GM19455 (cell line): ENCODE results near the gene RELN.
"Not testable (repeated sequence)": the region's sequence is repeated elsewhere in the genome, so short reads cannot be mapped to it uniquely, and the experiment has no call there.

ENCODE experiments used
- ATAC-seq: cut with Tn5 transposase; IDR thresholded peaks from one replicate; pipeline ENCODE4 v1.9.1; 2021; ENCODE audit not compliant: unreplicated experiment

RELN gene

GRCh38 chr7:103795107-103795506 is 194.4 kb downstream of the RELN start:
- no peak for ATAC-seq

- ATAC-seq: no peak
Measured at GRCh38 chr7:103794424-103794823, 195.0 kb downstream of the RELN start.

- ATAC-seq: no peak
Measured at GRCh38 chr7:103793614-103794013, 195.8 kb downstream of the RELN start.

- no peak for ATAC-seq
Measured at GRCh38 chr7:103791894-103792293, 197.6 kb downstream of the RELN start.

- ATAC-seq: not testable (repeated sequence)
Measured at GRCh38 chr7:103787041-103787440, 202.4 kb downstream of the RELN start.

- ATAC-seq: no peak
Measured at GRCh38 chr7:103784646-103785286, 204.7 kb downstream of the RELN start.

GRCh38 chr7:103781409-103781808 is 208.0 kb downstream of the RELN start:
- no peak for ATAC-seq

- not testable (repeated sequence) for ATAC-seq
Measured at GRCh38 chr7:103780561-103780960, 208.9 kb downstream of the RELN start.

- no peak for ATAC-seq
Measured at GRCh38 chr7:103777440-103777839, 212.0 kb downstream of the RELN start.

GRCh38 chr7:103773726-103774125 is 215.7 kb downstream of the RELN start:
- no peak for ATAC-seq

GRCh38 chr7:103772171-103772773 is 217.2 kb downstream of the RELN start:
- ATAC-seq: no peak

- no peak for ATAC-seq
Measured at GRCh38 chr7:103771294-103771693, 218.2 kb downstream of the RELN start.

GRCh38 chr7:103766660-103767059 is 222.8 kb downstream of the RELN start:
- no peak for ATAC-seq

- ATAC-seq: no peak
Measured at GRCh38 chr7:103765901-103766300, 223.6 kb downstream of the RELN start.

- no peak for ATAC-seq
Measured at GRCh38 chr7:103764901-103765300, 224.6 kb downstream of the RELN start.

GRCh38 chr7:103762877-103763276 is 226.6 kb downstream of the RELN start:
- no peak for ATAC-seq

GRCh38 chr7:103762065-103762760 is 227.2 kb downstream of the RELN start:
- ATAC-seq: no peak

GRCh38 chr7:103752995-103753394 is 236.5 kb downstream of the RELN start:
- no peak for ATAC-seq

- ATAC-seq: no peak
Measured at GRCh38 chr7:103751311-103751880, 238.1 kb downstream of the RELN start.

GRCh38 chr7:103748680-103749079 is 240.8 kb downstream of the RELN start:
- no peak for ATAC-seq

GRCh38 chr7:103735377-103735776 is 254.1 kb downstream of the RELN start:
- ATAC-seq: no peak

GRCh38 chr7:103731169-103731568 is 258.3 kb downstream of the RELN start:
- ATAC-seq: no peak
